Measurements from ENCODE around the gene AMBRA1.

- TF ChIP-seq, protein P1, sequence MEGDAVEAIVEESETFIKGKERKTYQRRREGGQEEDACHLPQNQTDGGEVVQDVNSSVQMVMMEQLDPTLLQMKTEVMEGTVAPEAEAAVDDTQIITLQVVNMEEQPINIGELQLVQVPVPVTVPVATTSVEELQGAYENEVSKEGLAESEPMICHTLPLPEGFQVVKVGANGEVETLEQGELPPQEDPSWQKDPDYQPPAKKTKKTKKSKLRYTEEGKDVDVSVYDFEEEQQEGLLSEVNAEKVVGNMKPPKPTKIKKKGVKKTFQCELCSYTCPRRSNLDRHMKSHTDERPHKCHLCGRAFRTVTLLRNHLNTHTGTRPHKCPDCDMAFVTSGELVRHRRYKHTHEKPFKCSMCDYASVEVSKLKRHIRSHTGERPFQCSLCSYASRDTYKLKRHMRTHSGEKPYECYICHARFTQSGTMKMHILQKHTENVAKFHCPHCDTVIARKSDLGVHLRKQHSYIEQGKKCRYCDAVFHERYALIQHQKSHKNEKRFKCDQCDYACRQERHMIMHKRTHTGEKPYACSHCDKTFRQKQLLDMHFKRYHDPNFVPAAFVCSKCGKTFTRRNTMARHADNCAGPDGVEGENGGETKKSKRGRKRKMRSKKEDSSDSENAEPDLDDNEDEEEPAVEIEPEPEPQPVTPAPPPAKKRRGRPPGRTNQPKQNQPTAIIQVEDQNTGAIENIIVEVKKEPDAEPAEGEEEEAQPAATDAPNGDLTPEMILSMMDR (IDR thresholded peaks at IDR 0.05): no peak
- no peak for TF ChIP-seq POLR2A (IDR thresholded peaks at IDR 0.05)
Measured at GRCh38 chr11:46378296-46378695, 215.5 kb downstream of the AMBRA1 start.
